IMR-90 (cell line): Measurements from ENCODE around the gene MAPKAP1. TPM values are rescaled to one million over a fixed set of nuclear protein-coding genes. Genes with fewer than 3 reads are reported as not detected.
A peak's percentile ranks its signal among the peaks of the same experiment; 100 is the strongest.

Experiments used
- ATAC-seq: fragments of 200-7000 bp; cut with Tn5 transposase; 2 replicates; pipeline ENCODE4 v1.9.1; 2020; ENCODE audit warnings: low read depth, mild to moderate bottlenecking, moderate library complexity
- BruUV-seq: library from RNA; stranded (reverse); fragments of 400-500 nt; replicated peaks from 2 replicates; lab custom pipeline; 2021; lab: Mats Ljungman, UMichigan
- CTCF ChIA-PET: fragments of 300-600 bp; formaldehyde crosslinking; extraction: SDS; loops from one replicate; lab custom pipeline; 2021; ENCODE audit warnings: antibody characterized with exemption; lab: Yijun Ruan, JAX
- POLR2A ChIA-PET: fragments of 300-600 bp; sonication (Branson Sonifier 250); formaldehyde crosslinking; loops from one replicate; lab custom pipeline; 2022; ENCODE audit warnings: antibody characterized with exemption; ENCODE audit not compliant: unreplicated experiment; lab: Charles Lee
- DNase-seq: peaks from one replicate; pipeline ENCODE4 v3.0.0; 2013
- H2AFZ ChIP-seq: replicated peaks from 2 replicates; pipeline ENCODE3; 2013; ENCODE audit warnings: low read length, mild to moderate bottlenecking; ENCODE audit not compliant: poor library complexity
- H2AK5ac ChIP-seq: 2 replicates; pipeline ENCODE4 v1.6.1; 2013; ENCODE audit warnings: low read depth, low read length, inconsistent platforms
- H2AK9ac ChIP-seq: replicated peaks from 2 replicates; pipeline ENCODE3; 2013; ENCODE audit warnings: mild to moderate bottlenecking, low read depth, low read length, moderate library complexity; ENCODE audit not compliant: poor library complexity
- H2BK120ac ChIP-seq: 2 replicates; pipeline ENCODE4 v1.6.1; 2013; ENCODE audit warnings: low read depth, low read length, inconsistent platforms
- H2BK15ac ChIP-seq: 3 replicates; pipeline ENCODE4 v1.6.1; 2013; ENCODE audit warnings: low read depth, low read length, inconsistent platforms
- H2BK20ac ChIP-seq: 2 replicates; pipeline ENCODE4 v1.6.1; 2013; ENCODE audit warnings: low read depth, mild to moderate bottlenecking, inconsistent platforms, low read length, moderate library complexity
- H2BK5ac ChIP-seq: 2 replicates; pipeline ENCODE4 v1.6.1; 2013; ENCODE audit warnings: mild to moderate bottlenecking, low read depth, low read length, inconsistent platforms; ENCODE audit not compliant: poor library complexity, severe bottlenecking
- H3K14ac ChIP-seq: replicated peaks from 2 replicates; pipeline ENCODE4 v1.6.1; 2013; ENCODE audit warnings: low read depth, low read length, inconsistent platforms
- H3K18ac ChIP-seq: 2 replicates; pipeline ENCODE4 v1.6.1; 2013; ENCODE audit warnings: low read depth, low read length, control low read depth
- H3K23ac ChIP-seq: 2 replicates; pipeline ENCODE4 v1.6.1; 2013; ENCODE audit warnings: low read depth, low read length, inconsistent platforms
- H3K27ac ChIP-seq: 2 replicates; pipeline ENCODE4 v1.5.1; 2013; ENCODE audit warnings: mild to moderate bottlenecking, control low read depth, low read length; ENCODE audit not compliant: insufficient read depth
- H3K27me3 ChIP-seq: 2 replicates; pipeline ENCODE4 v1.6.1; 2013; ENCODE audit warnings: low read length; ENCODE audit not compliant: control insufficient read depth, insufficient read depth
- H3K36me3 ChIP-seq: 2 replicates; pipeline ENCODE4 v1.6.1; 2013; ENCODE audit warnings: low read length, mixed read lengths; ENCODE audit not compliant: control insufficient read depth, insufficient read depth
- H3K4ac ChIP-seq: 2 replicates; pipeline ENCODE4 v1.6.1; 2013; ENCODE audit warnings: low read depth, low read length, inconsistent platforms
- H3K4me1 ChIP-seq: 2 replicates; pipeline ENCODE4 v1.6.1; 2013; ENCODE audit warnings: low read length, mixed read lengths; ENCODE audit not compliant: control insufficient read depth, insufficient read depth
- H3K4me2 ChIP-seq: 2 replicates; pipeline ENCODE4 v1.6.1; 2013; ENCODE audit warnings: low read depth, mild to moderate bottlenecking, control low read depth, low read length, moderate library complexity
- H3K4me3 ChIP-seq: 2 replicates; pipeline ENCODE4 v1.5.1; 2013; ENCODE audit warnings: low read depth, mild to moderate bottlenecking, control low read depth, low read length, moderate library complexity; ENCODE audit not compliant: insufficient read depth
- H3K56ac ChIP-seq: 2 replicates; pipeline ENCODE4 v1.6.1; 2013; ENCODE audit warnings: low read length, inconsistent platforms; ENCODE audit not compliant: insufficient read depth; ENCODE audit errors: extremely low read depth
- H3K79me1 ChIP-seq, 2 experiments: 2 replicates each; pipeline ENCODE4 v1.6.1; 2013; ENCODE audit warnings: low read length in 2 of 2, inconsistent platforms in 1 of 2, low read depth in 1 of 2
- H3K9ac ChIP-seq: 2 replicates; pipeline ENCODE4 v1.6.1; 2013; ENCODE audit warnings: low read depth, low read length, control low read depth
- H3K9me1 ChIP-seq: 2 replicates; pipeline ENCODE4 v1.6.1; 2013; ENCODE audit warnings: low read length, inconsistent platforms; ENCODE audit not compliant: insufficient read depth
- H3K9me3 ChIP-seq: 2 replicates; pipeline ENCODE4 v1.6.1; 2013; ENCODE audit warnings: low read length; ENCODE audit not compliant: control insufficient read depth, insufficient read depth
- H4K20me1 ChIP-seq: 2 replicates; pipeline ENCODE4 v1.6.1; 2013; ENCODE audit warnings: low read length, inconsistent platforms; ENCODE audit not compliant: insufficient read depth
- H4K5ac ChIP-seq: 2 replicates; pipeline ENCODE4 v1.6.1; 2013; ENCODE audit warnings: mild to moderate bottlenecking, low read depth, low read length, control low read depth
- H4K8ac ChIP-seq, 2 experiments: 2 replicates each; pipeline ENCODE4 v1.6.1; 2013; ENCODE audit warnings: low read depth in 2 of 2, low read length in 2 of 2, control low read depth in 1 of 2, inconsistent platforms in 1 of 2
- H4K91ac ChIP-seq: 2 replicates; pipeline ENCODE4 v1.6.1; 2013; ENCODE audit warnings: low read depth, low read length, inconsistent platforms; ENCODE audit not compliant: insufficient read depth
- BHLHE40 ChIP-seq: fragments of 150-350 bp; IDR thresholded peaks from 2 replicates; pipeline ENCODE4 v1.6.1; 2016; ENCODE audit warnings: mild to moderate bottlenecking, low read depth, low read length
- CEBPB ChIP-seq: IDR thresholded peaks from 2 replicates; pipeline ENCODE4 v1.6.1; 2012; ENCODE audit warnings: low read depth, low read length, improper control_type of control experiment
- MAFK ChIP-seq: IDR thresholded peaks from 2 replicates; pipeline ENCODE4 v1.6.1; 2012; ENCODE audit warnings: low read depth, low read length, improper control_type of control experiment
- SMC3 ChIP-seq: fragments of 150-350 bp; IDR thresholded peaks from 2 replicates; pipeline ENCODE4 v1.6.1; 2016; ENCODE audit warnings: low read depth, mild to moderate bottlenecking, antibody characterized with exemption, low read length, moderate library complexity
- WGBS, 2 experiments: methylation state at CpG; one replicate each; pipeline versions ENCODE4 v1.1.5 to v1.1.7; 2013; ENCODE audit warnings: missing lambda C conversion rate in 2 of 2; ENCODE audit not compliant: insufficient read length in 1 of 2; ENCODE audit errors: extremely low coverage in 2 of 2; 5-methylcytosine and 5-hydroxymethylcytosine counted together
- dilution Hi-C: fragments of 300-500 bp; cut with HindIII; formaldehyde crosslinking; loops from one replicate; pipeline ENCODE4 v1.14.3; 2018; ENCODE audit warnings: low sequenced_read_pairs; ENCODE audit not compliant: unreplicated experiment
- in situ Hi-C: fragments of 300-500 bp; cut with MboI; formaldehyde crosslinking; loops from 3 replicates; pipeline ENCODE4 v1.14.3; 2019; ENCODE audit warnings: low sequenced_read_pairs, inconsistent platforms, mixed read lengths
- intact Hi-C: fragments of 100-400 bp; cut with micrococcal nuclease; formaldehyde crosslinking; loops from 2 replicates; pipeline ENCODE4 v1.10.0; 2022
- polyA plus RNA-seq, 3 experiments: library from polyadenylated mRNA; depleted of rRNA; stranded (reverse); fragments of >200 nt; gene quantifications; 2 replicates each; pipeline ENCODE4 v1.2.3, GENCODE V29; 2012; ENCODE audit warnings: low replicate concordance in 1 of 3
- total RNA-seq: library from RNA; depleted of rRNA; stranded (reverse); fragments of >200 nt; gene quantifications from 2 replicates; pipeline ENCODE4 v1.2.3, GENCODE V29; 2012

Gene MAPKAP1
- total and polyA plus RNA-seq, 2 of the 4 experiments (the other 2 are of a cell fraction), result 87.2 to 158 TPM

DNA sequence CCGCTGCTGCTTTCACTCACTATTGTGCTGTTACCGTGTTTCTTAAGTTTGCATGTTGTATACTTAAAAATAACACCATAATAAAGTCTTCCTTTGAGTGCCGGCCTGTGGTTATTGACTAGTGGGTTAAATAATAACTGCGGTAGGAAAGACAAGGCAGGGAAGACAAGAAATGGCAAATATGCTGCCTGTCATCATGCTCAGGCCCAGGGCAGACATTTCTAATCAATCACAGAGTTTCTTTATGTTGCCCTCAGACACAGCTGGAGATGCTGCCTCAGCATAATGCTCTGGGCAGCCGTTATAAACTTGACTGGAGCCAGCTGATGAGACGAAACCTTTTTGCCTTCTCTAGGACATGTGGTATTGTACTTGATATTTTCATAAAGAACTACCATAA, 230.4 kb downstream of the MAPKAP1 start:
- intact Hi-C loops (loop anchor here (10.0 kb wide), 1 partner anchor 158 kb away; no protein-coding TSS in a partner anchor), dilution Hi-C loops (no loop called here), in situ Hi-C loops (no loop called here)
- H3K9me1 ChIP-seq, result peaks cover 17% of the 10 kb centered on the region; the same call in 1 of the 2 replicates
- no CpG with 5 or more reads among the region's 6 CpGs for WGBS, 2 experiments
- no peak overlapping the region for H2BK20ac ChIP-seq
- no peak overlapping the region for H4K8ac ChIP-seq
- TF ChIP-seq SMC3 (no peak), MAFK (peak; percentile 59), CEBPB (no peak), BHLHE40 (no peak)
- no TSS peak for BruUV-seq
- H3K14ac ChIP-seq, result no peak overlapping the region; the same call in 1 of the 2 replicates
- H3K9me3 ChIP-seq, result no peaks in the 10 kb centered on the region
- no peak overlapping the region for H2BK120ac ChIP-seq
- H3K27ac ChIP-seq, result no peak overlapping the region
- no peak overlapping the region for H2AK5ac ChIP-seq
- no peak overlapping the region for H3K4ac ChIP-seq
- peaks cover 6% of the 10 kb centered on the region; the same call in 1 of the 2 replicates for H3K36me3 ChIP-seq
- no peak for DNase-seq
- no peak overlapping the region for H3K56ac ChIP-seq
- no peak overlapping the region for H3K23ac ChIP-seq
- no peak overlapping the region for H2AFZ ChIP-seq
- CTCF ChIA-PET, result no interaction called here
- H3K27me3 ChIP-seq, result no peaks in the 10 kb centered on the region
- no peak overlapping the region for H3K9ac ChIP-seq
- POLR2A ChIA-PET, result no interaction called here
- peaks cover 13 to 25% of the 10 kb centered on the region in 2 experiments for H3K79me1 ChIP-seq
- H2BK5ac ChIP-seq, result no peak overlapping the region
- H4K5ac ChIP-seq, result no peak overlapping the region; the same call in 1 of the 2 replicates
- H3K4me3 ChIP-seq, result no peak overlapping the region
- ATAC-seq, result no peak
- peaks cover 17% of the 10 kb centered on the region for H3K4me1 ChIP-seq
- no peak overlapping the region for H2BK15ac ChIP-seq
- no peak overlapping the region for H3K4me2 ChIP-seq
- no peak overlapping the region for H4K91ac ChIP-seq
- H2AK9ac ChIP-seq, result no peak overlapping the region
- no peak overlapping the region for H3K18ac ChIP-seq
- H4K20me1 ChIP-seq, result peaks cover 8% of the 10 kb centered on the region; the same call in 1 of the 2 replicates
